CD4-positive, alpha-beta T cell treated with Interleukin-12 subunit alpha and Interleukin-12 subunit beta, for 1 hour (primary cell): Measurements from ENCODE around the gene SYT9.
A peak's percentile ranks its signal among the peaks of the same experiment; 100 is the strongest.

ENCODE experiments used
- DNase-seq: peaks from one replicate; pipeline ENCODE4 v3.0.0-alpha.2; 2020

Gene SYT9

GRCh38 chr11:7428196-7428595 is 176.5 kb downstream of the SYT9 start:
- DNase-seq = no peak

GRCh38 chr11:7430496-7430895 is 178.8 kb downstream of the SYT9 start:
- no peak for DNase-seq

GRCh38 chr11:7435176-7435575 is 183.5 kb downstream of the SYT9 start:
- DNase-seq = no peak

GRCh38 chr11:7436146-7436545 is 184.4 kb downstream of the SYT9 start:
- no peak for DNase-seq

GRCh38 chr11:7436657-7437056 is 185.0 kb downstream of the SYT9 start:
- peak; percentile 22 for DNase-seq

- DNase-seq = no peak
These were observed 186.0 kb downstream of the SYT9 start for GRCh38 chr11:7437696-7438095.

GRCh38 chr11:7439746-7440320 is 188.1 kb downstream of the SYT9 start:
- no peak for DNase-seq

- peak; percentile 63 for DNase-seq
These were observed 191.0 kb downstream of the SYT9 start for GRCh38 chr11:7442588-7443215.

GRCh38 chr11:7444091-7444981 is 192.6 kb downstream of the SYT9 start:
- no peak for DNase-seq

- no peak for DNase-seq
These were observed 193.9 kb downstream of the SYT9 start for GRCh38 chr11:7445564-7445963.

GRCh38 chr11:7448201-7448600 is 196.5 kb downstream of the SYT9 start:
- no peak for DNase-seq

GRCh38 chr11:7449211-7449840 is 197.6 kb downstream of the SYT9 start:
- DNase-seq = no peak

- DNase-seq = no peak
These were observed 198.1 kb downstream of the SYT9 start for GRCh38 chr11:7449841-7450214.

- DNase-seq = no peak
These were observed 199.1 kb downstream of the SYT9 start for GRCh38 chr11:7450836-7451235.

GRCh38 chr11:7451520-7451919 is 199.8 kb downstream of the SYT9 start:
- DNase-seq = no peak

- no peak for DNase-seq
These were observed 200.3 kb downstream of the SYT9 start for GRCh38 chr11:7451952-7452494.

GRCh38 chr11:7454854-7455253 is 203.2 kb downstream of the SYT9 start:
- DNase-seq = no peak

GRCh38 chr11:7457211-7457610 is 205.5 kb downstream of the SYT9 start:
- no peak for DNase-seq

- no peak for DNase-seq
These were observed 211.0 kb downstream of the SYT9 start for GRCh38 chr11:7462706-7463105.

- no peak for DNase-seq
These were observed 215.9 kb downstream of the SYT9 start for GRCh38 chr11:7467652-7468051.

- DNase-seq = no peak
These were observed 217.7 kb downstream of the SYT9 start for GRCh38 chr11:7469351-7469865.

- DNase-seq = no peak
These were observed 219.4 kb downstream of the SYT9 start for GRCh38 chr11:7471071-7471470.

- no peak for DNase-seq
These were observed 222.0 kb downstream of the SYT9 start for GRCh38 chr11:7473717-7474116.
